ENCODE data around the gene WWC1.

The WWC1 gene

GRCh38 chr5:168464214-168464613 lies 172.8 kb downstream of the WWC1 start:
- no peak for TF ChIP-seq CTCF (IDR thresholded peaks at IDR 0.05; ENCODE audit: control extremely low read depth, extremely low read depth, low read depth, missing control alignments)
- DNase-seq (ENCODE audit: extremely low spot score) = no peak
- ChIA-PET CTCF (interaction anchor here (1.2 kb wide), 1 partner anchor 34 kb away, joined by 3 read pairs; no protein-coding TSS in a partner anchor), POLR2A (no interaction called here)

DNA sequence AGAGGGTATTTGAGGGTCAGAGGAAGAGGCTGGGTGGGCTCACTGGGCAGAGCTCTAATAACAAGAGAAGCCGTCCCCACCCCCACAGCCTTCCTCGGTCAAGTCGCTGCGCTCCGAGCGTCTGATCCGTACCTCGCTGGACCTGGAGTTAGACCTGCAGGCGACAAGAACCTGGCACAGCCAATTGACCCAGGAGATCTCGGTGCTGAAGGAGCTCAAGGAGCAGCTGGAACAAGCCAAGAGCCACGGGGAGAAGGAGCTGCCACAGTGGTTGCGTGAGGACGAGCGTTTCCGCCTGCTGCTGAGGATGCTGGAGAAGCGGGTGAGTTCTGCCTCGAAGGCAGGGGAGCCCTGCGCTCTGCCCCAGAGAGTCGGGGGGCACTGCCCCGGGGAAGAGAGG lies 173.2 kb downstream of the WWC1 start:
- no peak for TF ChIP-seq CTCF (IDR thresholded peaks at IDR 0.05; ENCODE audit: control extremely low read depth, extremely low read depth, low read depth, missing control alignments)
- CTCF ChIA-PET = interaction anchor here (1.2 kb wide), 1 partner anchor 34 kb away, joined by 3 read pairs; no protein-coding TSS in a partner anchor
- no peak for DNase-seq (ENCODE audit: extremely low spot score)
- POLR2A ChIA-PET = no interaction called here

GRCh38 chr5:168467755-168468330 lies 176.4 kb downstream of the WWC1 start:
- CTCF ChIA-PET = no interaction called here
- no peak for DNase-seq (ENCODE audit: extremely low spot score)
- POLR2A ChIA-PET = no interaction called here
- TF ChIP-seq CTCF (IDR thresholded peaks at IDR 0.05; ENCODE audit: control extremely low read depth, extremely low read depth, low read depth, missing control alignments) = no peak

DNA sequence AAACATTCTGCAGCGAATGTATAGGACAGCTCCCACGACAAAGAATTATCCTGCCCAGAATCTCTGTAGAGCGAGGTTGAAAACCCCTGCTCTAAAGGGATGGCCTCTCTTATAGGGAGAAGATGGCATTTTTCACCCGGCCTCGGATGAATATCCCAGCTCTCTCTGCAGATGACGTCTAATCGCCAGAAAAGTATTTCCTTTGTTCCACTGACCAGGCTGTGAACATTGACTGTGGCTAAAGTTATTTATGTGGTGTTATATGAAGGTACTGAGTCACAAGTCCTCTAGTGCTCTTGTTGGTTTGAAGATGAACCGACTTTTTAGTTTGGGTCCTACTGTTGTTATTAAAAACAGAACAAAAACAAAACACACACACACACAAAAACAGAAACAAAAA lies 177.4 kb downstream of the WWC1 start:
- ChIA-PET POLR2A (no interaction called here), CTCF (no interaction called here)
- TF ChIP-seq CTCF (IDR thresholded peaks at IDR 0.05; ENCODE audit: control extremely low read depth, extremely low read depth, low read depth, missing control alignments) = no peak
- no peak for DNase-seq (ENCODE audit: extremely low spot score)

DNA sequence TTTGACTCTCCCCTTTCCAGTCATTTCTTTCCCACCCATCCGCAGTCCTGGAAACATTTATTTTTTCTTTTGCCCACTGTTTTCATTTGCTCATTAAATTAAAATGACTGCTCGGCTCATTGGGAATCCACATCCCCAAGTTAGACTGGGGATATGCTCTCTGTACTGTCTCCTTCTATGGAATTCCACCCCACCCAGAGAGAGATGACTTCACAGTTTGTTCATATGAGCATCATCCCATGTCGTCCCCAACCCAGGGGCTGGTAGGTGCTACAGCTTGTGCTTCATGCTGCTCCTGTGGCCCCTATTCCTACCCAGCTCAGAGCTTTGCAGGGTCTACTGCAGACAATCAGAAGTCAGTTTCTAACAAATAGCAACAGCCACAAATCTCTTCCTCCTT lies 178.4 kb downstream of the WWC1 start:
- CTCF ChIA-PET = no interaction called here
- POLR2A ChIA-PET = no interaction called here
- no peak for DNase-seq (ENCODE audit: extremely low spot score)
- no peak for TF ChIP-seq CTCF (IDR thresholded peaks at IDR 0.05; ENCODE audit: control extremely low read depth, extremely low read depth, low read depth, missing control alignments)

DNA sequence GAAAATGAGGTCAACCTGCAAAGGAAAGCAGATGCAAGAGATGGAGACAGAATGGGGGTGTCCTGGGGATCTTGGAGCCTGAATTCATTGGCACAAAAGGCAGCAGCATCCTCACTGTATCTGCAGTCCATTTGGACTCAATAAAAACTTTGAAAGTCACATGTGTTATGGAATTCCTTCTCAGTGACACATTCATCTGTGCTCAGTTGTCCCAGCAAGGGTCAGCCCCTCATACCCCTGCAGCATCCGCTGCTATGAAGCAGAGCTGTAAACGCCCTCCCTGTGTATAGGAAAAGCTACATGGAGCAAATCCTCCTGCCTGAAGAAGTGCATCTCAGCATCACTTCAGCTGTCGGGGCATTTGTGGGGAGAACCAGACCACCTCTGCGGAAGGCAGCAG lies 180.3 kb downstream of the WWC1 start:
- no peak for DNase-seq (ENCODE audit: extremely low spot score)
- ChIA-PET POLR2A (no interaction called here), CTCF (interaction anchor here (0.7 to 1.0 kb wide), 2 partner anchors 9 to 202 kb away, joined by 3 read pairs; no protein-coding TSS in a partner anchor)
- TF ChIP-seq CTCF (IDR thresholded peaks at IDR 0.05; ENCODE audit: control extremely low read depth, extremely low read depth, low read depth, missing control alignments) = no peak

All from GM10248 (cell line).